HG02588 (cell line): ENCODE measurements around the gene CAMKK2.
"Not testable (repeated sequence)": the region's sequence is repeated elsewhere in the genome, so short reads cannot be mapped to it uniquely, and the experiment has no call there.

Experiments
- ATAC-seq: cut with Tn5 transposase; IDR thresholded peaks from one replicate; pipeline ENCODE4 v1.9.1; 2021; ENCODE audit warnings: mild to moderate bottlenecking, moderate library complexity; ENCODE audit not compliant: unreplicated experiment

Gene CAMKK2

DNA sequence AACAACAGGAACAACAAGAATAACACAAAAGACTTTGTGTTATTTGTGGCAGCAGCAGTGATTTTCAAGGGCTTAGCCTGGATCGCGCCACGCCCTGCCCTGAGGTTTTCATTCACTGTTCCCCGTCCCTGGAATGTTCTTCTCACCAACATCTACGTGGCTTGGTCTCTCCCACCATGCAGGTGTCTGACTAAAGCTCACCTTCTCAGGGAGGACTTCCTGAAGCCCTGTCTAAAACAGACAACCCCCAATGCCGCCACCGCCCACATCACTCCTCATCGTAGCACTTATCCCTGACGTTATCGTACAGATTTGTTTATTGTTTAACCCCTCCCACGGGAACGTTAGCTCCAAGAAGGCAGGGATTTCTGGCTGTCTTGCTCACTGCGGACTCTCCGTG lies 46.1 kb downstream of the CAMKK2 start:
- ATAC-seq: no peak

DNA sequence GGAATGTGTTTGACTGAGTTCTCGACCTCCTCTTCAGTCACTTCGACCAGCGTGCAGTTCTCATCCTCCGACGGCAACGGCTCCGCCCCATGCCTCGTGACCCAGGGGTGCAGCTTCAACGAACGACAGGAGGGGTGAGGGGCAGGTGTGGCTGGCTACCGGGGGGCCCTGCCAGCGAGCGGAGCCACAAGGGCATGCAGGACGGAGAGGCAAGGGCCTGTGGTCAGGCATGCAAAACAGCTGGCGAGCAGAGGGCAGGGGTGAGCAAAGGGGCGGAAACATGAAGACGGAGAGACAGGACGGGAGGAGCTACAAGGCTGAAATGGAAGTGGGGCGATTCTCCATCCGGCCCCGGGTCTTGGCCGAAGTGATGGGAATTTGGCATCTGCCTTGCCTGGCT lies 47.9 kb downstream of the CAMKK2 start:
- ATAC-seq: peak; percentile 84

DNA sequence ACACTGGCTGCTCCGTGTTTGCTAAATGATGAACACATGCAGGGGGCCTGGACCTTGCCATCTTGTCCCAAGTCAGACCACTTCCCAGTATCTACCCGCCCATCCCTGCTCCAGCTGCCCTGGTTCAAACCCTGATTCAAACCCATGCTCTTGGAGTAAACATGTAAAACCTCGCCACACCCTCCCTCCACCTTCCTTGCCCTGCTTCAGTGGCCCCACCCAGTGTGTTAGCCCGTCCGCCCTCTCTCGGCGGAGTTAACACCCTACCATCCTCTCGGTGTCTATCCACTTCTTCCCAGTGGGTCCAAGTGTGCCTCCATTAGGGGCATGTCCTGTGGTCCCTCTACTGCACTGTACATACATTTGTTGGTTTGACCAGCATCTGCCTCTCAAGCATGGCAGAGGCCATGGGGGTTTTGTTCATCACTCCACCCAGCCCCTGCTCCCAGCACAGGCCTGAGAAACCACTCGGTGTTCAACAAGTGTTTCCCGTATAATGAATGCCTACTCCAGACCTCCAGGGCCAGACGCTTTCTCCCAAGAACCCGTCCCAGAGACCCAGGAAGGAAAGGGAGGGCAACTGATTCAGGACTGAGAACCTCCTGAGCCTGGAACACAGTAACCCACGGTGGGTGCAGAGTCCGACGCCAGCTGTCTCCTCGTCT lies 49.5 kb downstream of the CAMKK2 start:
- no peak for ATAC-seq

DNA sequence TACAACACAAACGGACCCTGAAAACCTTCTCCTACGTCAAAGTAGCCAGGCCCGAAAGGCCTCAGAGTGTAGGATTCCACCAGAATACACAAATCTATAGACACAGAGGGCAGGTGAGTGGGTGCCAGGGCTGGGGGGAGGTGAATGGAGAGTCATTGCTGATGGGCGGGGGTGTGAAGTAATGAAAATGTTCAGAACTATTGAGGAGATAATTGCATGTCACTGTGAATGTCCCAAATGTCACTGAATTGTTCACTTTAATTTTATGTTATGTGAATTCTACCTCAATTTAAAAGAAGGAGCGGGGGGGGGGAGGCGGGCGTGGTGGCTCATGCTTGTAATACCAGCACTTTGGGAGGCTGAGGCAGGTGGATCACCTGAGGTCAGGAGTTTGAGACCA lies 50.6 kb downstream of the CAMKK2 start:
- ATAC-seq: no peak

- no peak for ATAC-seq
Measured at GRCh38 chr12:121245031-121245430, 51.5 kb downstream of the CAMKK2 start.

- no peak for ATAC-seq
Measured at GRCh38 chr12:121241156-121241970, 55.1 kb downstream of the CAMKK2 start.

DNA sequence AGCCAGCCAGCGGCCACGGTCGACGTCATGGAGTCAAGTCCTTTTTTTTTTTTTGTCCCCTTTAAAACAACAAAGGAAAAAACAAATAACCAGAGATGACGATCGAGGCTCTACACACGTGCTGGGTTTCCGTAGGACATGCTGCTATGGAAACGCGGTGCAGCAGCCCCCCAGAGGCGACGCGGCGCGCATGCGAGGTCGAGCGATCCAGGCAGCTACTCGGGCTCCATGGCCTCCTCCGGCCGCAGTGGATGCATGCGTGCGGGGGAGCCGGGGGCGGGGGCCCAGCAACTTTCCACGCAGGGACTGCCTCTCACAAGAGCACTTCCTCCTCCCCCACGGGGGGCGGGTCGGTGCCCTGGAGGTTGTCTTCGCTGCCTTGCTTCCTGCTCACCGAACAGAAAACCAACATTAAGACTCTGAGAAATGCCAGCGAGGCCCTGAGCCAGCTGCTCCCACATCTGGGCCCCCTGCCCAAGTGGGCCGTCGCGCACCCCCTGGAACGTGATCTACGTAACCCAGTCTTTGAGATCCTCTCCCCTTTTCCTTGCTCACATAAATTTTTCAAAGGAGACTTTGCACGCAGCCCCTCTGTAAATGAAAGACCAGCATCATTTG lies 55.9 kb downstream of the CAMKK2 start:
- ATAC-seq: no peak

DNA sequence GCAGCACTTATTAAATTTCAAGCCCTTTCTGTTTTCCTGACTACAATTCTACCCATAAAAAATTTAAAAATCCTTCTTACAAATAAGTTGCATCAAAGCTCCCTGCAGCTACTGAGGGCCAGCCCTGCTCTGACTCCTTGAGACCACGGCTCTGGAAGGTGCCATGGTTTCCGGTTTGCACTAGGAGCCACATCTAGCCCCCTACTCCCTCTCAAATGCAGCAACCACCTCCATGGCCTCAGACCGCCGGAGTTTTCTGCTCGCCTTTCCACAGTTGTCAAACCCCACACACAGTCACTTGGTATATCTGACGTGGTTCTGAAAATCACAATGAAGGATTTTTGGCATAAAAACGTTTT lies 56.5 kb downstream of the CAMKK2 start:
- no peak for ATAC-seq

GRCh38 chr12:121239351-121240061 lies 57.0 kb downstream of the CAMKK2 start:
- no peak for ATAC-seq

- no peak for ATAC-seq
Measured at GRCh38 chr12:121238604-121239350, 57.7 kb downstream of the CAMKK2 start.

DNA sequence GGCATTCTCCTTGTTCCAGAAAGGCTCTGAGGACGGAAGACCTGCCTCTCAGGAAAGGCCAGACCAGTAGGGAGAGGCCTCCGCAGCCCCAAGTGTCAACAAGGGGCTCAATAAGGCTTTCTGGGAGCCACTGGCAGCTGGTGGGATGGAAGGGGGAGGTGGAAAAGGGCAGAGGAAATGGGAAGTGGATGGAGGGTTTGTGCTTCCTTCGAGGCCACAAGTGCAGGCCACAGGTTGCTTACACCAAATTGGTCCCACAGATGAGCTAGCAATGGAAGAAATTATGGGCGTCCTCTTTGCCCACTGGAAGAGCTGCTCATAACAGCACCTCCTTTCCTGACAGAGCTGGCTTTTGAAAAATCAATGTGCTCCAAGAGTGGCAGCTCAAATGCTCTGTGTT lies 58.4 kb downstream of the CAMKK2 start:
- no peak for ATAC-seq

DNA sequence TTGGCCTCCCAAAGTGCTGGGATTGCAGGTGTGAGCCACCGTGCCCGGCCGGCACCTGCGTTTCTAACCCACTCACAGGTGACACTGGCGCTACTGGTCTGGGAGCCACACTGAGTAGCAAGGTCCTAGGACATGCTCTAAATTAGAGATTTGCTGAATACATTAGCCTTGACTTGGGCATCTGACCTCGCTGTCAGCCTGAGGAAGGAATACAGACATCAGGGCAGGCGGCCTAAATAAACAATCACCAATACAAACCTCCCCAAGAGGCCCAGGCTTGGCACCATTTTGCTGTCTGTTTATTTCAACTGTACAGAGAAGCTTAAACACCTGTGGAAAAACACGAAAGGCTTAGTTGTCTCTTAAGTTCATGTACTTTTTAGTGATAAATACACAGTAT lies 59.1 kb downstream of the CAMKK2 start:
- no peak for ATAC-seq

DNA sequence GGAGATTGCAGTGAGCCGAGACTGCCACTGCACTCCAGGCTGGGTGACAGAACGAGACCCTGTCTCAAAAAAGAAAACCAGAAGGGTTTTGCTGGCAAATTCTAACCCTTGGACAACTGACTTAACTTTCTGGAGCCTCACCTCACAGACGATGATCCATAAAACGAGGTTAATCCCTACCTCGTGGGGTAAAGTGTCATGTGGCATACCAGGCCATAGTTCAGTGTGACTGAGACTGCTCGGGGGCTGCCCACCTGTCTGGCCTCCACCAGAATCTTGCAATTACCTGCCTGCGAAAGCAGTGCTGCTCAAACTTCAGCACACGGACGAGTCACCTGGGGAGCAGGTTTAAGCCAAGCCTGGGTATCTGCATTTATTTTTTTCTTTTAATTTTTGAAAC lies 59.7 kb downstream of the CAMKK2 start:
- ATAC-seq: no peak

- ATAC-seq: no peak
Measured at GRCh38 chr12:121233628-121234020, 62.9 kb downstream of the CAMKK2 start.

DNA sequence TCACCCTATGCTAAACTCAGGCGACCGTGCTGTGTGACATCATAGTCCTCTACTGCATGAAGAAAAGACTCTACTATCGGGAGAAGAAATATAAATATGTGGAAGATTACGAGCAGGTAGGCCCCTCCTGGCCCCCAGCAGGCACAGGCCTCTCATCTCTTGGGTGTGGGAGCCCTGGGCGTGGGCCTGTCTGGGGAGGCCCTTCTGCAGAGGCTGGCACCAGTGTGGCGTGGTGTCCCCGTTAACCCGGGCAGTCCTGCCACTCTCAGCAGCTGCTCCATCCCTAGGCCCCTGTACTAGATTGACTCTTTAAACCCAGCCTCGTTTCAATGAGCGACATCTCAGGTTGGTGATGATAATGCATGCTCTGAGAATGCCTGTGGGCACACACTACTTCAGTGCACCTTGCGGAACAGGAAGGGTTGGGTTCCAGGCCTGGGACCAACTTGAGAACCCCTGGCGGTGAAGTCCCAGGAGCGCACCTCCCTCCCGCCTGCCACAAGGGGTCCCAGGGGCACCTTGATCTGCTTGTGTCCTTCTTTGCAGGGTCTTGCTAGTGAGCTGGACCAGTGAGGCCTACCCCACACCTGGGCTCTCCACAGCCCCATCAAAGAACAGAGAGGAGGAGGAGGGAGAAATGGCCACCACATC lies 63.4 kb downstream of the CAMKK2 start:
- ATAC-seq: no peak

DNA sequence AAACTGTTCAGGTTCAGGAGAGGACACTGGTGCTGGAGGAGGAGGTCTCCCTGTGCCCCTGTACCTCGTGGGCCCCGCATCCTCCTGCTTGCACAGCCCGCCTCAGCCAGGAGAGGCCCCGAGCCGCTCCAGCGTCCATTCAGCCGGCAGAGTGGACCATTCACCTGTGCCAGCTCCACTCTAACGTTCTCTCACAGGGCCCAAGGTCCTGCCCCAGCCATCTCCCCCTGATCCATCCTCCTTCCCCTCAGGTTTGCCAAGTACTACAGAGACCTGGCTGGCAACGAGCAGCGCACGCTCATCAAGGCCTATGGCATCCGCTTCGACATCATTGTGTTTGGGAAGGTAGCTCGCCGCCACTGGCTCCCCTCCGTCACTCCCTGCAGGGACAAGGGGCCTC lies 64.3 kb downstream of the CAMKK2 start:
- ATAC-seq: no peak

DNA sequence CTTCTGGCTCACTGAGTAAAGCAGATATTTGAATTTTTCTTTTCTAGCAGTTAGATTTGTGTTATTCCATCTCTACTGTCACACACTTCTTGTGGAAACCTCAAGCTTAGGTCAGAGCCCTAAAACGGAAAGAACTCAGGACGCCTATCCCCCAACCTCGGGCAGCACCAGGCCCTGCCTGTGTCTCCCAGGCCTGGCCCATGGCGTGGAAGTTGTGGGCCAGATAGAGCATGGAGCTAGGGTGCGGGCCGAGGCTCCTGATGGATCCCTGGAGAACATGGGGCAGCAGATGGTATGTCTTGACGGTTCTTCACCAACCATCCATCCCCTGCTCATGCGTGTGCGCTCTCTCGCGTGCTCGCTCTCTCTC lies 66.0 kb downstream of the CAMKK2 start:
- ATAC-seq: no peak

GRCh38 chr12:121229826-121230537 lies 66.5 kb downstream of the CAMKK2 start:
- ATAC-seq: not testable (repeated sequence)

DNA sequence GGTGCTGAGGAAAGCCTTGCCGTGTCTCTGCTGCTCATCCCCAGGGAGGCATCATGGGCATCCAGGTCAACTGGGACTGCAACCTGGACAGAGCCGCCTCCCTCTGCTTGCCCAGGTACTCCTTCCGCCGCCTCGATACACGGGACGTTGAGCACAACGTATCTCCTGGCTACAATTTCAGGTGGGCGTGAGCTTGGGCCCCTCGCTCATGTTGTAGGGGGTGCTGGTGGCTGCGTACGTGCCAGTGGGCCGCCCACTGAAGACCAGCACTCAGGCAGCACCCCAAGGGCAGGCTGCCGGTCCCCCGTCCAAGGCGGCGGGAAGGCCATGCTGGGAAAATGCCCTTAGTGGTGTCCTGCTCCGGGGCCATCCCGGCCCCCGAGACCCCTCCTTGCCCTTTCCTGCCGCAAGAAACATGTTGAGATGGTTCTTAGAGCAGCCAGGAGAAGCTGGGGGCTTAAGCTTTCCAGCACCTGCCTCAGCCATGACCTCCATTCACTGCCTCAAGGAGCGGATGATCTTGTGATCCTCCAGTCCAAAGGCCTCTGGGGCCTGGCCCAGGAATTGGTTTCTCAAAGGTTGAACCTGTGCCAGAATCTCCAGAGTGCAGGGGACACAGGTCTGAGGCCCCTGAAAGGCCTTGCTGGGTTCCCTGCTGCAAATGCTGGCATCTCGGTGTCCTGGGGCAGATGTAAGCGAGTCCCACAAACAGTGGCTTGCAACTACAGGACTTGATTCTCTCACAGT lies 67.4 kb downstream of the CAMKK2 start:
- ATAC-seq: no peak
